ENCODE results near the gene ELP2.
A peak's percentile ranks its signal among the peaks of the same experiment; 100 is the strongest.
"Not testable (repeated sequence)": the region's sequence is repeated elsewhere in the genome, so short reads cannot be mapped to it uniquely, and the experiment has no call there.

The ELP2 gene

GRCh38 chr18:36188916-36189315, 59.2 kb downstream of the ELP2 start:
- DNase-seq (ENCODE audit: low read depth), result no peak

GRCh38 chr18:36189486-36189885, 59.8 kb downstream of the ELP2 start:
- no peak for DNase-seq (ENCODE audit: low read depth)

GRCh38 chr18:36191286-36191685, 61.6 kb downstream of the ELP2 start:
- DNase-seq (ENCODE audit: low read depth), result no peak

GRCh38 chr18:36191711-36192110, 62.0 kb downstream of the ELP2 start:
- DNase-seq (ENCODE audit: low read depth), result no peak

- no peak for DNase-seq (ENCODE audit: low read depth)
Measured at GRCh38 chr18:36194600-36195315, 65.1 kb downstream of the ELP2 start.

- DNase-seq (ENCODE audit: low read depth), result peak; percentile 65
Measured at GRCh38 chr18:36195427-36196122, 65.9 kb downstream of the ELP2 start.

GRCh38 chr18:36196238-36196995, 66.7 kb downstream of the ELP2 start:
- no peak for DNase-seq (ENCODE audit: low read depth)

- DNase-seq (ENCODE audit: low read depth), result no peak
Measured at GRCh38 chr18:36197511-36198166, 67.9 kb downstream of the ELP2 start.

GRCh38 chr18:36199691-36200295, 70.1 kb downstream of the ELP2 start:
- no peak for DNase-seq (ENCODE audit: low read depth)

GRCh38 chr18:36200354-36200771, 70.7 kb downstream of the ELP2 start:
- DNase-seq (ENCODE audit: low read depth), result no peak

GRCh38 chr18:36201765-36202164, 72.1 kb downstream of the ELP2 start:
- DNase-seq (ENCODE audit: low read depth), result no peak

- no peak for DNase-seq (ENCODE audit: low read depth)
Measured at GRCh38 chr18:36203360-36203895, 73.7 kb downstream of the ELP2 start.

- no peak for DNase-seq (ENCODE audit: low read depth)
Measured at GRCh38 chr18:36205166-36205565, 75.5 kb downstream of the ELP2 start.

- no peak for DNase-seq (ENCODE audit: low read depth)
Measured at GRCh38 chr18:36207303-36207702, 77.6 kb downstream of the ELP2 start.

GRCh38 chr18:36207969-36208368, 78.3 kb downstream of the ELP2 start:
- not testable (repeated sequence) for DNase-seq (ENCODE audit: low read depth)

- no peak for DNase-seq (ENCODE audit: low read depth)
Measured at GRCh38 chr18:36211612-36212065, 81.9 kb downstream of the ELP2 start.

- DNase-seq (ENCODE audit: low read depth), result peak; percentile 33
Measured at GRCh38 chr18:36212301-36213171, 82.8 kb downstream of the ELP2 start.

GRCh38 chr18:36214811-36215210, 85.1 kb downstream of the ELP2 start:
- DNase-seq (ENCODE audit: low read depth), result no peak

- DNase-seq (ENCODE audit: low read depth), result no peak
Measured at GRCh38 chr18:36215577-36215976, 85.9 kb downstream of the ELP2 start.

GRCh38 chr18:36217348-36217747, 87.6 kb downstream of the ELP2 start:
- no peak for DNase-seq (ENCODE audit: low read depth)

- no peak for DNase-seq (ENCODE audit: low read depth)
Measured at GRCh38 chr18:36229188-36229587, 99.5 kb downstream of the ELP2 start.

All from amniotic epithelial cell (primary cell).